GM19043 (cell line): ENCODE data around the gene MAP6.

Source experiments
- ATAC-seq: cut with Tn5 transposase; IDR thresholded peaks from one replicate; pipeline ENCODE4 v1.9.1; 2021; ENCODE audit warnings: low read depth; ENCODE audit not compliant: unreplicated experiment

The MAP6 gene

GRCh38 chr11:75557666-75558494, 111.0 kb downstream of the MAP6 start:
- ATAC-seq, result no peak

GRCh38 chr11:75556275-75556674, 112.6 kb downstream of the MAP6 start:
- no peak for ATAC-seq

- ATAC-seq, result no peak
Measured at GRCh38 chr11:75555079-75555811, 113.6 kb downstream of the MAP6 start.

GRCh38 chr11:75554258-75555022, 114.4 kb downstream of the MAP6 start:
- no peak for ATAC-seq

- ATAC-seq, result no peak
Measured at GRCh38 chr11:75553889-75554257, 115.0 kb downstream of the MAP6 start.

GRCh38 chr11:75553182-75553581, 115.7 kb downstream of the MAP6 start:
- no peak for ATAC-seq

- no peak for ATAC-seq
Measured at GRCh38 chr11:75549370-75549958, 119.4 kb downstream of the MAP6 start.

- ATAC-seq, result no peak
Measured at GRCh38 chr11:75548595-75549272, 120.1 kb downstream of the MAP6 start.

- ATAC-seq, result no peak
Measured at GRCh38 chr11:75547617-75548058, 121.2 kb downstream of the MAP6 start.

- ATAC-seq, result no peak
Measured at GRCh38 chr11:75547177-75547576, 121.7 kb downstream of the MAP6 start.

- ATAC-seq, result no peak
Measured at GRCh38 chr11:75543806-75544205, 125.0 kb downstream of the MAP6 start.

GRCh38 chr11:75542088-75542438, 126.8 kb downstream of the MAP6 start:
- ATAC-seq, result no peak

- no peak for ATAC-seq
Measured at GRCh38 chr11:75541193-75542087, 127.4 kb downstream of the MAP6 start.

GRCh38 chr11:75539459-75540334, 129.1 kb downstream of the MAP6 start:
- no peak for ATAC-seq

GRCh38 chr11:75538150-75538942, 130.5 kb downstream of the MAP6 start:
- ATAC-seq, result no peak

GRCh38 chr11:75537740-75538139, 131.1 kb downstream of the MAP6 start:
- no peak for ATAC-seq
